HEK293T (cell line): ENCODE data around the gene CYP2C18.
"Not testable (repeated sequence)": the region's sequence is repeated elsewhere in the genome, so short reads cannot be mapped to it uniquely, and the experiment has no call there.

ENCODE experiments used
- CTCF ChIA-PET: fragments of 350-600 bp; formaldehyde crosslinking; extraction: SDS; loops from one replicate; lab custom pipeline; 2021; ENCODE audit warnings: antibody characterized with exemption, inconsistent platforms; lab: Yijun Ruan, JAX
- POLR2A ChIA-PET: fragments of 350-600 bp; formaldehyde crosslinking; extraction: SDS; loops from one replicate; lab custom pipeline; 2020; ENCODE audit warnings: antibody characterized with exemption, inconsistent platforms; lab: Yijun Ruan, JAX
- DNase-seq: peaks from one replicate; pipeline ENCODE4 v3.0.0; 2012; ENCODE audit warnings: mixed read lengths; ENCODE audit errors: extremely low spot score
- ARNT ChIP-seq: fragments of 450-650 bp; IDR thresholded peaks from 2 replicates; pipeline ENCODE4 v1.6.1; 2017; ENCODE audit warnings: mild to moderate bottlenecking
- BHLHE40 ChIP-seq: fragments of 450-650 bp; IDR thresholded peaks from 2 replicates; pipeline ENCODE4 v1.6.1; 2016; ENCODE audit warnings: mild to moderate bottlenecking, moderate library complexity, borderline replicate concordance
- CTBP1 ChIP-seq: fragments of 450-650 bp; IDR thresholded peaks from 2 replicates; pipeline ENCODE4 v1.6.1; 2016; ENCODE audit warnings: borderline replicate concordance
- ELF4 ChIP-seq: fragments of 450-650 bp; IDR thresholded peaks from 2 replicates; pipeline ENCODE4 v1.6.1; 2017; ENCODE audit warnings: antibody characterized with exemption
- FOXA1 ChIP-seq: fragments of 450-650 bp; IDR thresholded peaks from 2 replicates; pipeline ENCODE4 v1.6.1; 2016; ENCODE audit warnings: mild to moderate bottlenecking
- FOXK2 ChIP-seq: fragments of 450-650 bp; IDR thresholded peaks from 2 replicates; pipeline ENCODE4 v1.6.1; 2016; ENCODE audit warnings: mild to moderate bottlenecking
- FOXM1 ChIP-seq: fragments of 450-650 bp; IDR thresholded peaks from 2 replicates; pipeline ENCODE4 v1.6.1; 2017; ENCODE audit warnings: mild to moderate bottlenecking, borderline replicate concordance
- HDGF ChIP-seq: fragments of 450-650 bp; IDR thresholded peaks from 2 replicates; pipeline ENCODE4 v1.6.1; 2017; ENCODE audit warnings: antibody characterized with exemption, borderline replicate concordance
- L3MBTL2 ChIP-seq: fragments of 450-650 bp; conservative IDR thresholded peaks from 2 replicates; pipeline ENCODE4 v1.6.1; 2016; ENCODE audit warnings: mild to moderate bottlenecking
- LEF1 ChIP-seq: fragments of 450-650 bp; IDR thresholded peaks from 2 replicates; pipeline ENCODE4 v1.6.1; 2017; ENCODE audit warnings: mild to moderate bottlenecking, borderline replicate concordance
- NFRKB ChIP-seq: fragments of 450-650 bp; IDR thresholded peaks from 2 replicates; pipeline ENCODE4 v1.6.1; 2016; ENCODE audit warnings: mild to moderate bottlenecking, moderate library complexity
- PKNOX1 ChIP-seq: fragments of 450-650 bp; IDR thresholded peaks from 2 replicates; pipeline ENCODE4 v1.6.1; 2016
- SP1 ChIP-seq: fragments of 450-650 bp; IDR thresholded peaks from 2 replicates; pipeline ENCODE4 v1.6.1; 2017
- SUZ12 ChIP-seq: fragments of 450-650 bp; IDR thresholded peaks from 2 replicates; pipeline ENCODE4 v1.6.1; 2016; ENCODE audit warnings: mild to moderate bottlenecking
- TARDBP ChIP-seq: fragments of 450-650 bp; IDR thresholded peaks from 2 replicates; pipeline ENCODE4 v1.6.1; 2016
- ZNF384 ChIP-seq: fragments of 450-650 bp; IDR thresholded peaks from 2 replicates; pipeline ENCODE4 v1.6.1; 2016

The CYP2C18 gene

GRCh38 chr10:94747137-94747536, 63.6 kb downstream of the CYP2C18 start:
- TF ChIP-seq ELF4 (no peak), BHLHE40 (no peak), PKNOX1 (no peak), NFRKB (no peak), SUZ12 (no peak), LEF1 (no peak), SP1 (no peak), HDGF (no peak), L3MBTL2 (no peak), ARNT (no peak), FOXA1 (no peak), FOXM1 (no peak), TARDBP (no peak), ZNF384 (no peak), FOXK2 (no peak)
- ChIA-PET CTCF (no interaction called here), POLR2A (no interaction called here)
- DNase-seq = no peak

GRCh38 chr10:94747838-94748237, 64.3 kb downstream of the CYP2C18 start:
- POLR2A ChIA-PET = no interaction called here
- TF ChIP-seq ZNF384 = no peak
- TF ChIP-seq FOXM1 = no peak
- no peak for TF ChIP-seq ARNT
- CTCF ChIA-PET = no interaction called here
- no peak for DNase-seq

- DNase-seq = no peak
- ChIA-PET POLR2A (no interaction called here), CTCF (no interaction called here)
- no peak for TF ChIP-seq FOXA1
- TF ChIP-seq NFRKB = no peak
- TF ChIP-seq HDGF = no peak
- TF ChIP-seq PKNOX1 = no peak
- no peak for TF ChIP-seq TARDBP
- TF ChIP-seq FOXK2 = no peak
- TF ChIP-seq SP1 = no peak
- TF ChIP-seq ARNT = no peak
- no peak for TF ChIP-seq CTBP1
- TF ChIP-seq LEF1 = no peak
- no peak for TF ChIP-seq FOXM1
- no peak for TF ChIP-seq ELF4
- no peak for TF ChIP-seq BHLHE40
- TF ChIP-seq L3MBTL2 = no peak
- TF ChIP-seq ZNF384 = no peak
Measured at GRCh38 chr10:94757916-94758315, 74.4 kb downstream of the CYP2C18 start.

DNA sequence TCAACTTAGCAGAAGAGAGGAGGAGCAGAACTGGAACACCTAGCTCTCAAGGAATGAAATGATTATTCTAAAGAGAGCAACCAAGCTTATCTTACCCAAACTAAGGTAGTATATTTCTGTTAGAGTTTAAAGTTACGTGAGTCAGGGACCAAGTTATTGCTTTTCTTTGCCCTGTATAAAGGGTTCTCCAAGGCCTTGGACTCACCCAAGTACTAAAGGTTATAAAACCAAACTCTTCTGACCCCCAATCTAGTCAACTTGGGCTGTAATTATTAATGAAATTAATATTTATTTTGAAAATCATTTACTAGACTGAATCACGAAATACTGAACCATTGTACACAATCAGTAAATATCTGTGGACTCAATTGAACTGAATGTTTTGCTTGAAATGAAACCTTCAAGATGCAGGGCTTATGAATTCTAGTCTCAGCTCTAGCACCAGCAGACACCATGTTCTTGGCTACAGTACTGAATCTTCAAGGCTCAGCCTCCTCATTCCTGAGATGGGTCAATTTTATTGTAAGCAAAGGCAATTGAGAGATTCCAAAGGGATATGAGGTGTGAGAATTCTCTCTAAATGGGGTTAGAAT, 77.2 kb downstream of the CYP2C18 start:
- no peak for DNase-seq
- POLR2A ChIA-PET = no interaction called here
- CTCF ChIA-PET = no interaction called here
- no peak for TF ChIP-seq FOXA1

- DNase-seq = no peak
- TF ChIP-seq FOXA1 (no peak), CTBP1 (no peak), ELF4 (no peak), BHLHE40 (no peak)
- POLR2A ChIA-PET = no interaction called here
- CTCF ChIA-PET = no interaction called here
Measured at GRCh38 chr10:94762393-94762792, 78.9 kb downstream of the CYP2C18 start, which contains the start of gene CYP2C19. CYP2C19 (plus strand) TSS chr10:94762681; CDS start chr10:94762706, 25 bp downstream.

DNA sequence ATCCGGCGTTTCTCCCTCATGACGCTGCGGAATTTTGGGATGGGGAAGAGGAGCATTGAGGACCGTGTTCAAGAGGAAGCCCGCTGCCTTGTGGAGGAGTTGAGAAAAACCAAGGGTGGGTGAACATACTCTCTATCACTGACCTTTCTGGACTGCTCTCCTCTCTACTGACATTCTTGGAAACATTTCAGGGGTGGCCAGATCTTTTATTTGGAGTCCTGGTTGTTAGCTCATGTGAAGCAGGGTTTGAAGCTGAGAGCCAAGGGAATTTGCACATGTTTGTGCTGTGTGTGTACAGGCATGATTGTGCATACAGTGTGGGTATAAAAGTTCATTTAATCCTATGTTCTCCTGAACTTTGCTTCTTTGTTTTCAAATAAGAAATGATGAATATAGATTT, 91.9 kb downstream of the CYP2C18 start:
- CTCF ChIA-PET, DNase-seq, POLR2A ChIA-PET: not testable (repeated sequence)

DNA sequence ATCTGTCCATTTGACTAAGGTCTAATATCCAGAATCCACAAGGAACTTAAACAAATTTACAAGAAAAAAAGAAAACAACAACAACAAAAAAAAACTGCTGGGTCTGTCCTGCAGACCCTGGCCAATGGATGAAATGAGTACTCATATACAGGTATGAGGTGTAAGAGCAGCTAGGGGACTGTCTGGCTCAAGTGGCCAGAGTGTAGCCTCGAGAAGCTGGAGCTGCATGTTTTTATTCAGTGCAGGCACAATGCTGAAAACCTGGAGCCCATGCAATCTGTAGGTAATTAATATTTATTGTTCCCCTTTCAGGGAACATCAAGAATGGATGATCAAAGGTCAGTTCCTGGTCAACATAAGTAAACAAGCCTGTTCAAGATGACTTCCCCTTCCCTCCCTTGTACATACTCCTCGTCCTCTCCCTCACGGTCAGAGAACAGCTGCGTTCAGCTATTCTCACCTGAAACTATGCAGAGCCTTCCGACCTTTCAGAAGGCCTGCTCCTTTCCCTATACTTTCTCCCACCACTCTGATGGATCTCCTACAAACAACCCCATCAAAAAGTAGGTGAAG, 94.4 kb downstream of the CYP2C18 start:
- ChIA-PET CTCF (no interaction called here), POLR2A (no interaction called here)
- no peak for TF ChIP-seq FOXM1
- TF ChIP-seq ELF4 = no peak
- TF ChIP-seq NFRKB = no peak
- TF ChIP-seq FOXK2 = no peak
- TF ChIP-seq FOXA1 = no peak
- no peak for TF ChIP-seq ZNF384
- TF ChIP-seq ARNT = no peak
- no peak for TF ChIP-seq CTBP1
- TF ChIP-seq SUZ12 = no peak
- no peak for TF ChIP-seq HDGF
- TF ChIP-seq L3MBTL2 = no peak
- no peak for TF ChIP-seq SP1
- no peak for TF ChIP-seq PKNOX1
- no peak for DNase-seq
